Measurements from ENCODE around the gene PLP2. TPM values are rescaled to one million over a fixed set of nuclear protein-coding genes. Genes with fewer than 3 reads are reported as not detected.

PLP2 gene
- polyA plus RNA-seq, 3 donors: 280 to 374 (median 330) TPM

DNA sequence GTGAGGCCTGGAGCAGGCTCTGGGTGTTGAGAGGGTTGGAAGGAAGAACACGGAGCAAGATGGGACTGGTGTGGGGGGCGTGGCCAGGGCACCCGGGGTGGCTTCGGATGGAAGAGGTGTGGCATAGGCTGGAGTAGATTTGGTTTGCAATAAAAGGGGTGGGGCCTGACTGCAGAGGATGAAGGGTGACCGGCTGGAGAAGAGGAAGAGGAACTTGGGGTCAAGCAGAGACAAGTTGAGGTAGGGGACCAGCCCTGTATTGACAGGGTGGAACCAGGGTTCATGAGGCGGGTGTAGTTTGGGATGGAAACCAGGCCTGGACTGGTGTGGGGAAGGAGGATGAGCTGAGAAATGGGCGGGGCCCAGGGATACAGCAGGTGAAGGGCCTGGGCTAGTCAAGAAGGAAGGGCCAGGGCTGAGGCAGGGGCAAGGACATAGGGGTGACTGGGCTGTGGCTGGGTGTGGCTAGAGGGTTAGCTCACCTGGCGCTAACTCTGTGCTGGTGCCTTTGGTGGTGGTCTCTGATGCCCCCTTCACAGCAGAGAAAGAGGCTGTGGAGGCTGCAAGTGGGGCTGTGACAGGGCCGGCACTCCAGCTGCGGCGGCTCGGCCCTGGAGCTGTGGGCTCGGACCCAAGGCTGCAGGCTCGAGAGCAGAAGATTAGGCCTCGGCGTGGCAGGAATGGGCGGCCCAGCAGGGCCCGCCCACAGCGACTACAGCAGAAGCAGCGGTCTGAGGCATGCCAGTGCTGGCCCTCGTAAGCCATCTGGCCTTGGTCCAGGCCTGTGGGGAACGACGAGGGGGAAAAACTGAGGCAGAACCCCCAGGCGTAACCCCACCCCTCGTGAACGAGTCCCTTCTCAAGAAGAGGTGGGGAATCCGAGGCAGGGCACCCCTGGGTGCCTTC, 5.0 kb downstream of the PLP2 start:
- Mint-ChIP-seq H3K36me3 (peaks cover 46 to 58% of the 10 kb centered on the region in 2 donors), H3K4me1 (peaks cover 43% of the 10 kb centered on the region), H3K4me3 (peak overlapping the region; percentile 67 to 85)

DNA sequence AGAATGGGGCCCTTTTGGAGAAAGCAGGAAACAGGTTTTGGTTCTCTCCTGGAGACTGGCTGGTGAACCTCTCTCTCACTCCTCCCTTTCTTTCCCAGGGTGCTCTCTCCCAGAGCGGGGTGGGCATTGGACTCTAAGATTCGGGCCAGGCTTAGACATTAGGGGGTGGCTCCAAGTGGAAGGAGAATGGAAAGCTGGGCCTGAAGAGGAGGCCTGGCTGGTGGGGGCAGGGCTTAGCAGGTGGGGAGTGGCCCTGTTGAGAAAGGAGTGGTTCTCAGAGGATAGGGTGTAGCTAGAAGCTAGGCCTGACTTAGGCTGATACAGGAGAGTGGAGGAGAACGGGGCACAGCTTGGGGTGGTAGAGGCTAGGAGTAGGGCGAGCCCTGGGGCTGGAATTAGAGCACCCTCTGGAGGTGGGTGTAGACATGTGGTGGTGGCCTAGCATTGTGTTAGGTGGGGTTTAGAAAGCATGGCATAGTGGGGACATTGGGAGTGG, 5.7 kb downstream of the PLP2 start:
- H4K20me1 ChIP-seq (ENCODE audit: insufficient read depth, low read length): peaks cover 11% of the 10 kb centered on the region
- no peaks in the 10 kb centered on the region for H3K27me3 ChIP-seq (ENCODE audit: control insufficient read depth in 2 of 2, insufficient read depth in 2 of 2, low read length in 2 of 2)
- H3K4me3 ChIP-seq (replicated peaks in 1 of 3; ENCODE audit: low read depth in 2 of 3, low read length in 3 of 3): peak overlapping the region in 1 of 3 experiments; percentile 49
- Mint-ChIP-seq H3K27me3 (ENCODE audit: low read depth in 3 of 3) (peaks cover 0 to 10% (median 0%) of the 10 kb centered on the region in 3 donors), H3K36me3 (peaks cover 49 to 62% of the 10 kb centered on the region in 2 donors), H3K4me3 (peak overlapping the region in 1 of 2 donors; percentile 15), H3K4me1 (peaks cover 43% of the 10 kb centered on the region), H3K9me3 (peaks cover 0 to 20% (median 6%) of the 10 kb centered on the region in 7 donors), H3K27ac (peak overlapping the region; percentile 65 to 97 (median 91))
- peaks cover 43 to 56% of the 10 kb centered on the region in 2 donors for H3K4me1 ChIP-seq (ENCODE audit: control insufficient read depth in 1 of 2, insufficient read depth in 2 of 2, low read length in 2 of 2)
- no peaks in the 10 kb centered on the region for H3K9me3 ChIP-seq (replicated peaks in 1 of 2; ENCODE audit: control insufficient read depth in 1 of 2, insufficient read depth in 1 of 2, low read length in 2 of 2)
- 36% methylated on average over 2 of the region's 4 CpGs for WGBS (ENCODE audit: insufficient coverage)
- TF ChIP-seq, protein P1, sequence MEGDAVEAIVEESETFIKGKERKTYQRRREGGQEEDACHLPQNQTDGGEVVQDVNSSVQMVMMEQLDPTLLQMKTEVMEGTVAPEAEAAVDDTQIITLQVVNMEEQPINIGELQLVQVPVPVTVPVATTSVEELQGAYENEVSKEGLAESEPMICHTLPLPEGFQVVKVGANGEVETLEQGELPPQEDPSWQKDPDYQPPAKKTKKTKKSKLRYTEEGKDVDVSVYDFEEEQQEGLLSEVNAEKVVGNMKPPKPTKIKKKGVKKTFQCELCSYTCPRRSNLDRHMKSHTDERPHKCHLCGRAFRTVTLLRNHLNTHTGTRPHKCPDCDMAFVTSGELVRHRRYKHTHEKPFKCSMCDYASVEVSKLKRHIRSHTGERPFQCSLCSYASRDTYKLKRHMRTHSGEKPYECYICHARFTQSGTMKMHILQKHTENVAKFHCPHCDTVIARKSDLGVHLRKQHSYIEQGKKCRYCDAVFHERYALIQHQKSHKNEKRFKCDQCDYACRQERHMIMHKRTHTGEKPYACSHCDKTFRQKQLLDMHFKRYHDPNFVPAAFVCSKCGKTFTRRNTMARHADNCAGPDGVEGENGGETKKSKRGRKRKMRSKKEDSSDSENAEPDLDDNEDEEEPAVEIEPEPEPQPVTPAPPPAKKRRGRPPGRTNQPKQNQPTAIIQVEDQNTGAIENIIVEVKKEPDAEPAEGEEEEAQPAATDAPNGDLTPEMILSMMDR (IDR thresholded peaks at IDR 0.05): no peak
- H3K27ac ChIP-seq (ENCODE audit: low read depth in 1 of 2, low read length in 2 of 2): peak overlapping the region; percentile 33 to 66
- intact Hi-C loops (cut with micrococcal nuclease): no loop called here
- H3K36me3 ChIP-seq (replicated peaks in 1 of 2; ENCODE audit: control insufficient read depth in 1 of 2, insufficient read depth in 2 of 2, low read length in 2 of 2): peaks cover 49 to 65% of the 10 kb centered on the region in 2 donors
- H3K4me2 ChIP-seq (replicated peaks; ENCODE audit: extremely low read depth, low read length, poor library complexity, severe bottlenecking): peak overlapping the region; percentile 45
- peak; percentile 30 to 43 (median 38) for DNase-seq
- no peak overlapping the region for H3K9ac ChIP-seq (ENCODE audit: insufficient read depth, low read length, poor library complexity, severe bottlenecking)
- H3K79me2 ChIP-seq (ENCODE audit: insufficient read depth, low read length): peaks cover 35% of the 10 kb centered on the region
- H2AFZ ChIP-seq (ENCODE audit: insufficient read depth, low read depth, low read length, poor library complexity, severe bottlenecking): no peak overlapping the region

More for the DNA sequence above, 5.0 kb downstream of the PLP2 start:
- Histone ChIP-seq H3K27ac (ENCODE audit: low read depth in 1 of 2, low read length in 2 of 2) (peak overlapping the region; percentile 33 to 66), H3K9me3 (replicated peaks in 1 of 2; ENCODE audit: control insufficient read depth in 1 of 2, insufficient read depth in 1 of 2, low read length in 2 of 2) (no peaks in the 10 kb centered on the region), H3K4me3 (replicated peaks in 1 of 3; ENCODE audit: low read depth in 2 of 3, low read length in 3 of 3) (peak overlapping the region in 1 of 3 experiments; percentile 49), H3K36me3 (replicated peaks in 1 of 2; ENCODE audit: control insufficient read depth in 1 of 2, insufficient read depth in 2 of 2, low read length in 2 of 2) (peaks cover 46 to 61% of the 10 kb centered on the region in 2 donors), H2AFZ (ENCODE audit: insufficient read depth, low read depth, low read length, poor library complexity, severe bottlenecking) (no peak overlapping the region), H3K79me2 (ENCODE audit: insufficient read depth, low read length) (peaks cover 42% of the 10 kb centered on the region), H4K20me1 (ENCODE audit: insufficient read depth, low read length) (peaks cover 11% of the 10 kb centered on the region), H3K27me3 (ENCODE audit: control insufficient read depth in 2 of 2, insufficient read depth in 2 of 2, low read length in 2 of 2) (no peaks in the 10 kb centered on the region), H3K9ac (ENCODE audit: insufficient read depth, low read length, poor library complexity, severe bottlenecking) (no peak overlapping the region), H3K4me1 (ENCODE audit: control insufficient read depth in 1 of 2, insufficient read depth in 2 of 2, low read length in 2 of 2) (peaks cover 43 to 56% of the 10 kb centered on the region in 2 donors), H3K4me2 (replicated peaks; ENCODE audit: extremely low read depth, low read length, poor library complexity, severe bottlenecking) (peak overlapping the region; percentile 45)
- H3K27me3 Mint-ChIP-seq (ENCODE audit: low read depth in 3 of 3): peaks cover 0 to 10% (median 0%) of the 10 kb centered on the region in 3 donors
- TF ChIP-seq, protein P1 (IDR thresholded peaks at IDR 0.05): no peak
- peaks cover 0 to 20% (median 11%) of the 10 kb centered on the region in 7 donors for H3K9me3 Mint-ChIP-seq
- intact Hi-C loops (cut with micrococcal nuclease): no loop called here
- peak; percentile 64 to 79 (median 75) for DNase-seq
- 9% methylated on average over 4 of the region's 27 CpGs for WGBS (ENCODE audit: insufficient coverage)
- H3K27ac Mint-ChIP-seq: peak overlapping the region; percentile 91 to 97 (median 93)

Data from CD14-positive monocyte (primary cell).